Fibroblast of skin of left quadriceps (primary cell): ENCODE measurements around the gene XCL1.
"Not testable (repeated sequence)": the region's sequence is repeated elsewhere in the genome, so short reads cannot be mapped to it uniquely, and the experiment has no call there.

Experiments
- DNase-seq, 2 experiments: peaks; one replicate each; pipeline ENCODE4 v3.0.0-alpha.2; 2013; ENCODE audit warnings: low read depth in 2 of 2

Gene XCL1

GRCh38 chr1:168567568-168567967, 8.8 kb upstream of the XCL1 start:
- no peak for DNase-seq

DNA sequence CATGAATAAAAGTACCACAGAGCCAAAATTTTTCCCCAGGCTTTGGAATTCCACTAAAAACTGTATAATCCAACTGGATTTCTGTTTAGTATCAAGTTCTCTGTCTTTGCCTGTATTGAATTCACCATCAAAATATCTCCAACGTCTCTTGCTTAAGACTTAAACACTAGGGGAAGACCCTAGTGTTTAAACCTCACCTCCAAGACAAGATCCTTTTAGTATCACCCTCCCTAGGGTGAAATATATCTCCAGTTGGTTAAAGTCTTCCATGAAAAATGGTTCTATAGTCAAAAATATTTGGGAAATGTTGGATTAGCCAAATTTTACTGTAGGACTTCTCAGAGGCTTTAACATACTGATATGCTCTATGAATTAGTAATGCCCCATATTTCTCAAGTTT, 8.1 kb upstream of the XCL1 start:
- DNase-seq: no peak

DNA sequence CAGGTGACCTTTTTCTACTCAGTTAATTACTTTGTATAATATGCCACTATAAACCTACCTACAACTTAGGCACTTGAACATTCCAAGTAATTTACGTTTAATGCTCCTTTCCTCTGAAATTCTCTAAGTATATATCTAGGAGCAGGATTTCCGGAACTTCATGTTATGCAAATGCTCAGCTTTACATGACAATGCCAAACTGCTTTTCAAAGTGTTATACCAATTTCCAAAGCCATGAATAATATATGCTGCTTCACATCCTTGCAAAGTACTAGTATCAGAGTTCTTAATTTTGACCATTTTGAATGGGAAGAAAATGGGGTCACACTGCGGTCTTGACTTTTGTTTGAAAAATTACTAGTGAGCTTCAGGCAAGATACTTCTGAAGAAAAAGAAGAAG, 5.8 kb upstream of the XCL1 start:
- no peak for DNase-seq

GRCh38 chr1:168572633-168573032, 3.8 kb upstream of the XCL1 start:
- DNase-seq: no peak

DNA sequence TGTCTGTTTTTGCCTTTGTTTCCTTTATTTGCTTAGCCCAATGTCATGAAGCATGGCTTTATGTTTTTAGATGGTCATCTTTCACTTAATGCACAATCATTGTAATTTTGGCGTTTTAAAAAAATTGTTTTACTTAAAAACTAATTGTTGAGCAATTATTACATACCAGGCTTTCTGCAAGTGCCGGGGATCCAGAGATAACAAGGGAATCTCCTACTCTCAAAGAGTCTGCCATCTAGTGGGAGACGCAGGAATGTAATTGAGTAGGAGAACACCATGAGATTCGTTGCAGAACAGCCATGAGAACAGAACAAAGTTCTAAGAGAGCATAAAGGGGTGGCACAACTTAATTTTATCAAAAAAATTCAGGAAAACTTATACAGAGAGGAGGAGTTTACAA, 2.2 kb upstream of the XCL1 start:
- DNase-seq: peak in 1 of 2 experiments; percentile 9

- DNase-seq: not testable (repeated sequence)
These were observed 2.3 kb downstream of the XCL1 start for GRCh38 chr1:168578531-168579185.

DNA sequence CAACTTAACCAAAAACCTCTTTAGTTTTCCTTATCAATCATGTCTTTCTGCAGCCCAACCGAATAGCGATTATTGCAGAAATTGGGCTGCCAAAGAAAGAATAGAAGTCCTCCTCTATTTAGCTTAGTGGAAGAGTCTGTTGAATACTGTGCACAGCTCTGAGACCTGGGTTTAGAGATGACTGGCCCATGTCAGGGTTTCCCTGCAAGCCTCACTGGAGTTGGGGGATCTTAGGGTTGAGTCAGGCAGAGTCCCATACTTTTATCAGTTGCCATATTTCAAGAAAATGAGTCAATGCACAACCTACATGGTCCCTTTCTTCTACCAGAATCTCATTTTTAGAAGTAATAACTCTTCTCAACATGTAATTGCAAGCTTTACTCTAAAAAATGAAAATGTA, 3.9 kb downstream of the XCL1 start:
- DNase-seq: not testable (repeated sequence)

- not testable (repeated sequence) for DNase-seq
These were observed 4.6 kb downstream of the XCL1 start for GRCh38 chr1:168580991-168581390.

DNA sequence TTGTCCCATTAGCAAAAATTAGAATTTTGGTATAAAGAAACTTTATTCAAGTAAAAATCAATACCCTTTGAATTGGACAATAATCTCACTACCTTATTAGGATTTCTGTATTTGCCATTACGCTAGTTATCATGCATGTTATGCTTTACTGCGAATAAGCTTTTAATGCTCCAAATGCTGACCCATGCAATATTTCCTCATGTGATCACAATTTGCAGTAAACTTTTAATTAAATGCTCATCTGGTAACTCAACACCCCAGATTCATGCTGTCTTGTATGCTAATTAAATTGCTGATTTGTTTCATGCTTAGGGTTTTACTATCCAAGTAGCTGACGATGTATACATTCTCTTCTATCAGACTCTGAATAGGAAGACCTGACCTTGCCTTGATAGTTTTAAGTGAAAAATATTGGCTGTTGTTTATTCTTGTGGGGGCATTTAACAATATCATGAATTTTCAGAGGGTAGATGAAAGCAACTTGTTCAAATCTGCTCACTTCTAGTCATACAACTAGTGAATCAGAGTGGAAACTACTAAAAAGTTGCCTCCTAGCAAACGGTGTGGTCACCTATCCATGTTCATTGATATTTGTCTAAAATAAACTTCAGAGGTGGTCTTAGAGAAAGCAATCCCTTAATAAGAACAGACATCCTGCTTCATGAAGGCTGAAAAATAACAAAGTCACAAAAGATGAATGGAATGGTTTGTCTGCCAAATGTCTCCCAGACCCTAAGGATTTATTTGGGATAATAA, 5.6 kb downstream of the XCL1 start:
- DNase-seq: no peak

DNA sequence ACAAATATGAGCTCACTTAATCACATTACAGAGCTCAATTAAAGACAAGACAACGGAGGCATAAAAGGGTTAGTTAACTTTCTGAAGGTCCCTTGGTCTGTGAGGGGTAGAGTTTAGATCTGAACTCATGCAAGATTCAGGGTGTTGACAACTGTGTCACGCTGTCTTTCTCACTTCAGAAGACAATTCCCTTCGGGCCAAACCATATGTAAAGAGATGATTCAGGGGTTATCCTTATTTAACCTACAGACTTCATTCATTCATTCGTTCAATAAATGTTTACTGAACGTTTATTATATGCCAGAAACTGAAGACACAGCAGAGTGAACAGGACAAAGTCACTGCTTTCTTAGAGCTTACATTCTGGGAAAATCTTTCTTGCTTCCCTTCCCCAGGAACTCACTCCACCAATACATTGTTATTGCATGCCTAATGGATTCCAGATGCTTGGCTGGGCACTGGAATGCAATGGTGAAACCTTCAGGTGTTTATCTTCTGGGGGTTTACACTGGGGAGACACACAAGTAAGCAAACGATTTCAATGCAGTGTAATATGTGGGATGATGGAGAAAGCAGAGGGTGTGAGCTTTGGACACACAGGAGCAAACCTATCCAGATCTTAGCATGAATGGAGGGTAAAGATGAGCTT, 6.4 kb downstream of the XCL1 start:
- peak; percentile 53 to 57 for DNase-seq

- no peak for DNase-seq
These were observed 7.2 kb downstream of the XCL1 start for GRCh38 chr1:168583571-168583970.

DNA sequence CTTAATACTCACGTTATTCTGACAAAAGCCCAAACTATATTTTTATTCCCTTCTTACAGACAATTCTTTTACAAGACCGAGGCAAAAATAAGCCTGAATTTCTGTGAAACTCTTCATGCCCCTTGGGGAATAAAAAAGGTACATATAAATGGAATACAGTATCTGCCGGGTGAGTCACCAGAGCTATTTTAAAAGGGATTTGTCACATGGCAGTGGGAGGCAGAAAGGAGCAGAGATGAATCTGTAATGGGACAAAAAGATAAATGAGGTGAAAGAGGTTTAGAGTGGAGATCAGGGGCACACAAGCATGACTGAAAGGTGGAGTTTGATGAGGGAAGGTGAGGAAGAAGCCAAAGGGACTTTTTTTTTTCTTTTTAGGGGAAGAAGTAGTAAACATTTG, 8.8 kb downstream of the XCL1 start:
- no peak for DNase-seq

- DNase-seq: no peak
These were observed 9.5 kb downstream of the XCL1 start for GRCh38 chr1:168585937-168586336.

DNA sequence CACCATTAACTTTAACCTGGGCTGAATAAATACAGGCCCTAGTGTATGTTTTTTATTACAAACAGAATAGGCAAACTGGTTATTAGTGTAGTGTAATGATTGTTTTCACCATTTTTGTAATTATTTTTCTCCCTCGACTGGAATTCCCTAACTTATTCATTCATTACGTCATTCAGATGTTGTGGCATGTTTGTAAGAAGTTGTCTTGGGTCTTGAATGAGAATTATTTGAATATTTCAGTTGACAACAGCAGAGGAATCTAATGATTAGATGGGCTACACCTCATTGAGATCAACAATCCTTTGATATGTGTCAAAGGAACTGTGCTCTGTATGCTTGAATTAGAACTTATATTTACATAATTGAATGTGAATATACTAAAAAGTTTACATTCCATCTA, 12.8 kb downstream of the XCL1 start:
- no peak for DNase-seq

- no peak for DNase-seq
These were observed 14.7 kb downstream of the XCL1 start for GRCh38 chr1:168591066-168591465.

DNA sequence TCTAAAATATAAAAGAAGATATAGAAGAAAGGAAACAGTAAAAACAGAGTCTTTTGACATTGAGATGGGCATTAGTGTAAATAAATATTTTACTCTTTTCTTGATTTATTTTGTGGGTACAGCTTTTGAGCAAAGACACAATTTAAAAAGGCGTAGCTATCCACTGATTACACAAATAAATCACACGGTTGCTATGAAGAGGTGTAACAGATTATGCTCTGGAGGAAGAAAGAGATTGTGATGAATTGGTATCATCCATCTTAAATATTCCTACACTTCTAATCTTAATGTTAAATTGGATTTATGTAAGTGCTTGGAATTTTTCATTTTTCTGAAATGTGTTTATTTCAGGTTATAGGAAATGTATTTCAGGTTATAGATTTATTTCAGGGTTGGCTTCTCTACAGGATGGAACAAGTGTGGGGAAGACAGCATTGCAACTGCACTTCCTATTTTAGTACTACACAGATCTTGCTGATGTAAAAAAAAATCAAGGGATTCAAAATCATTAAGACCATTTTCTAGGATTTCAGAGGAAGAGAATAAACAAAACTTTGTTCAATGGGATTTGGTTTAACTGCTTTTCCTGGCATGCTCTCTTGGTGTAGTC, 15.3 kb downstream of the XCL1 start:
- DNase-seq: no peak

DNA sequence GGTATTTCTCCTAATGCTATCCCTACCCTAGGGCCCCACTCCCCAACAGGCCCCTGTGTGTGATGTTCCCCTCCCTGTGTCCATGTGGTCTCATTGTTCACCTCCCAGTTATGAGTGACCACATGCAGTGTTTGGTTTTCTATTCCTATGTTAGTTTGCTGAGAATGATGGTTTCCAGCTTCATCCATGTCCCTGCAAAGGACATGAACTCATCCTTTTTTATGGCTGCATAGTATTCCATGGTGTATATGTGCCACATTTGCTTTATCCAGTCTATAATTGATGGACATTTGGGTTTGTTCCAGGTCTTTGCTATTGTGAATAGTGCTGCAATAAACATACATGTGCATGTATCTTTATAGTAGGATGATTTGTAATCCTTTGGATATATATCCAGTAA, 19.0 kb downstream of the XCL1 start:
- not testable (repeated sequence) for DNase-seq

DNA sequence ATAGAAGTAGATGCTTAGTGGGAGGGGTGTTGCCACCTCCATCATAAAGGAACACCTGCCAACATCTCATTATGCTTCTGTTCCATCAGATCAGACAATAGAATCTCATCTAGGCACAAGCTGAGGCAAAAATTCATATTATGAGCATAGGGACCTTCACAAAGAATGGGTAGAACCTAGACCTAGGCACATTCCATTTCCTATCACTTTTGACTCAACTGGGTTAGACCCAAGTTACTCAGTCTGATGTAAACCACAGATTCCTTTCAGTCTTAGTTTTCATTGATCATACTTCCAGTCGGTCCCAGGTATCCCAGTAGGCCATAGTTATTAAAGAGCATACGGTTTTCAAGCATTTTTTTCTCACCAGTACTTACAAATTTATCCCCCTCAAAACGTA, 21.7 kb downstream of the XCL1 start:
- DNase-seq: no peak

- DNase-seq: no peak
These were observed 22.5 kb downstream of the XCL1 start for GRCh38 chr1:168598892-168599291.

DNA sequence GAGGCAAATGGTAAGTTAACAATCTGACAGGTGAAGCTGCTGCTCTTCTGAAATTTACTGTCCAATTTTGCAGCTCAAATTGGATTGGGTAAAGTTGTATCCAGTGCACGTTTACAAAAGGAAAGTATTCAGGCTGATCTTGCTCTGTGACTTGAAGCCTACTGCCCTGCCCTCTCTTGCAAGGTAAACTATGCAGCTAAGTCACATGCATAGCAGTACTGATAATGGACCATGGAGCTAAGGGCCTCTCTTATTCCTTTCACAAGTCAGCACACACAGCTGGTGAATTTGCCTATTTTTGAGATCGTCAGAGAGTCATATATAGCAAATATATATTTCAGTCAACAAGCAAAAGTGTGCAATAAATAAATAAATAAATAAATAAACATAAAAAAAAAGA, 23.2 kb downstream of the XCL1 start:
- DNase-seq: no peak

- DNase-seq: no peak
These were observed 24.6 kb downstream of the XCL1 start for GRCh38 chr1:168601051-168601450.

- DNase-seq: no peak
These were observed 27.2 kb downstream of the XCL1 start for GRCh38 chr1:168603501-168604110.
